HG03060 (cell line): Measurements from ENCODE around the gene LIPT1.
"Not testable (repeated sequence)": the region's sequence is repeated elsewhere in the genome, so short reads cannot be mapped to it uniquely, and the experiment has no call there.

Experiments used
- ATAC-seq: cut with Tn5 transposase; IDR thresholded peaks from one replicate; pipeline ENCODE4 v1.9.1; 2021; ENCODE audit warnings: low read depth, moderate number of reproducible peaks; ENCODE audit not compliant: unreplicated experiment

The LIPT1 gene

DNA sequence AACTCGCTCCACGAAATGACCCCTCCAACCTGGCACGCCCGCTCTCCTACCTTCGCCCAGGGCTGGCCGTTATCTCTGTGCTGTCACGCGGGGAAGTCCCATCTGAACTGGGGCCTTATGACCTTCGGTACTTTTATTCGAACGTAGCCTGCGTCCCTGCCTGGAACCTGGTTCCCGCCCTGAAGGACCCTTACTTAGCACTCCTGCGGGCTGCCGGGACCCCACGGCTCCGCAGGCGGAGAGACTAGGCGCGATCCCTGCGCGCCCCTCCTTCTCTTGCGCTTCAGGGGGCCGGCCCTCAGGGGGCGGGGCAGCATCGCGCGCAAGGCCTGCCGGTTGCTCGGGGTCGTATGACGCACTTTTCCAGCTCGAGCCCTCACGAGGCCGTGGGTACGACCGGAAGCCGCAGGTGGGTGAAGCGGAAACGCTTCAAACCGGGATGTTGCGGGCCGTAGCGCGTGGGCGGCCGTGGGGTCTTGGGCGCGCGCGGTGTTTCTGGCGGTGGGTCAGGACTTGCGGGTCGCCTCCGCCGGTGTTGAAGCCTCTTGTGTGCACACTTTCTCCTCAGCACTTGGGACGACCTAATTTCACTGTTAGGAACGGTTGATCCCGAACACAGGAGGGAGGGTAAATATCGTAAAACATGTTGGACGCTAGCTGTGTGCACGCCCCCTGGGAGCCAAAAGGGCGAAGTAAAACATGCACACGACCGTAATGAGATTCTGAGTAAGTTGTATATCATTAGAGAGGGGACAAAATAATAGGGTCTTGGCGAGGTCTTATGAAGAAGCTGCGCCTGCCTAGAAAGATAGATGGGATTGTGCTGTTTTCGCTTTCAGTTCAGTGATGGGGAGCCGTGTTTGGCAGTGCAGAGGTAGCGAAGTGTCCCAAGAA is at the start of gene LIPT1, which contains the start of gene TSGA10:
Gene LIPT1, plus strand, starts transcription at position 325 of the 894 bp plus-strand sequence. CDS start 6,991 bp downstream, outside the sequence.
Gene TSGA10, minus strand, starts transcription at position 300 of the 894 bp plus-strand sequence. CDS start 45,503 bp downstream, outside the sequence.
- peak; percentile 78 for ATAC-seq

DNA sequence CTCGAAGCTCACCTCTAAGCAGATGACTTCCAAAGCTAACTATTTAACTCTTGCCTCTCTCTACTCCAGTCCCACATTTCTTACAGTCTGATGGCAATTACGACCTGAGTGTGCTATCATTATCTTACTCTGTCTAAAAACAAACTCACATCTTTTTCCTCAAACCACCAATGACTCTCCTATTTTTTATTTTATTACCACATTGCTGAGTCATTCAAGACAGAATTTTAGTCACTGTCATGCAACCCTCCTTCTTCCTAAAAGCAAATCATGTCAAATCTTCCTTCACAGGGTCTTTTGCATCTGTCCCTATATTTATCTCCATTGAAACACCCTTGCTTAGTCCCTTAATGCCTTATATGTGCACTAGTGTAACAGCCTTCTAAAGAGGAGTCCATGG is 47.9 kb upstream of the LIPT1 start:
- no peak for ATAC-seq

DNA sequence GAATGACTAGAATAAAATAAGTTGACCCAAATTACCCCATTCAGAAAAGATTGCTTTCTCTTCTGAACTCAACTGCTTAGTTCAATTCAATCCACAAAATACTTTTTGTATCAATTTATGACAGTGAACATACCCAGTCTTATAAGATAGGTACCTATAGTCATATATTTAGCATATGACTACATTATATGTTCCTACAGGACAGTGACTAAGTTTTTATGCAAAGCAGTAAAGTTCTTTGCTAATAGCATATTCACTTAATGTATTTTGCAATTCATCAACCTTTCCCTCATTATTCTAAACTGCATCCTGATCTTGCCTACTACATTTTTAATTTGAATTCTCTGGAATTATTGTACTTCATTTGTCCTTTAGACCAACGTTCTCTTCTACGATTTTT is 43.5 kb upstream of the LIPT1 start:
- no peak for ATAC-seq

DNA sequence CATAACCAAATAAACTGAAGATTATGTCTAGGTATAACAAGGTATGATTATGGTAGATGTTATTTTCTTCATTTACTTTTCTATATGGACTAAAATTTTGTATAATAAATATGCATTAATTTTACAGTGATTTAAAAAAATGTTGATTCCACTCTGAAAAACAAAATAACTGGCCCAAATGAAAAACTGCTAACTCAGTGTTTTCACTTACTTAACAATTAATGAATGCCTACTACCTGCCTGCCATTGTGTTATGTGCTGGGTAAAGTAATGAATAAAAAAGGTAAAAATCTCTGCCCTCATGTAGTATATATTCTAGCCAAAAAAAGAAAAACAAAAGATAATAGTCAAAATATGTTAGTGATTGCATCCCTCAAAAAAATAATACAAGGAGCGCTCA is 42.8 kb upstream of the LIPT1 start:
- ATAC-seq = no peak

DNA sequence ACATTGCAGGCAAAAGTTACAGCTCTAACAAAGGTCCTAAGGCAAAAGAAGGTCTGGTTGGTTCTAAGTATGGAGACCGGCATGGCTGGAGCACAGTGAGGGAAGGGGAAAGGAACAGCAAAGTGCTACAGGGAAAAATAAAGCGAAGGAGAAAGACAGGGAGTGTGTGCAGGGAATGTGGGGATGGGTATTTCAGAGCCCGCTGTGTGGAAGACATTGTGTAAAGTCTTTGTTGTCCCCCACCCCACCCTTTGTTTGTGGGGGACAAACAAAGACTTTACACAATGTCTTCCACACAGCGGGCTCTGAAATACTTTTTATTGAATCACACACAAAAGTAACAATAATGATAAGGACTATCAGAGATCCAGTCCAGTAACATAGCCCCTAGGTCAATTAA is 42.1 kb upstream of the LIPT1 start:
- ATAC-seq = no peak

DNA sequence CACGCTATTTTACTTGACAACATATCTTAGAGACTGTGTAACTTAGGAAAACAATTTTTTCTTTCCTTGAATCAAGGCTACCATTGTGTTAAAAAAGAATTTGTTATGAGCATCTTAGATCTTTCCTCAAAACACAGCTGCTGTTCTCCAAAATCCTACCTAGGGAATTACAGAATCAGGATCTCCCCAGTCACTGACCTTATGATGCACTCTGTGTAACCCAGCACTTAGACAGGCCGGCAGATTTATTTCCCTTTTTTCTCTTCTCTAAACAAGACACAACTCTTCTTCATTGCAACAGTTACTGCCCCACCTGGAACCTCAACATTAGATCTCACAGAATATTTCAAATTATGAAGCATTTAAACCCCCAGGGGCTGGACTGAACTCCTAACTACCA is 26.8 kb upstream of the LIPT1 start:
- no peak for ATAC-seq

DNA sequence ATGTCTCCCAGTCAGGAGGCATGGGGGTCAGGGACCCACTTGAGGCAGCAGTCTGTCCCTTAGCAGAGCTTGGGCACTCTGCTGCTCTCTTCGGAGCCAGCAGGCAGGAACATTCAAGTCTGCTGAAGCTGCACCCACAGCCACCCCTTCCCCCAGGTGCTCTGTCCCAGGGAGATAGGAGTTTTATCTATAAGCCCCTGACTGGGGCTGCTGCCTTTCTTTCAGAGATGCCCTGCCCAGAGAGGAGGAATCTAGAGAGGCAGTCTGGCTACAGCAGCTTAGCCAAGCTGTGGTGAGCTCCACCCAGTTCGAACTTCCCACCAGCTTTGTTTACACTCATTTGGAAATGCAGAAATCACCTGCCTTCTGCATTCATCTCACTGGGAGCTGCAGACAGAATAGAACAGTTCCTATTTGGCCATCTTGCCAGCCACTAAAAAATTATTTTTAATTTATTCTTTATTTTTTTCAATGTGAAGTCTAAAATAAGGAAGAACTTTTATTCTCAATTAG is 19.7 kb upstream of the LIPT1 start:
- ATAC-seq = not testable (repeated sequence)

DNA sequence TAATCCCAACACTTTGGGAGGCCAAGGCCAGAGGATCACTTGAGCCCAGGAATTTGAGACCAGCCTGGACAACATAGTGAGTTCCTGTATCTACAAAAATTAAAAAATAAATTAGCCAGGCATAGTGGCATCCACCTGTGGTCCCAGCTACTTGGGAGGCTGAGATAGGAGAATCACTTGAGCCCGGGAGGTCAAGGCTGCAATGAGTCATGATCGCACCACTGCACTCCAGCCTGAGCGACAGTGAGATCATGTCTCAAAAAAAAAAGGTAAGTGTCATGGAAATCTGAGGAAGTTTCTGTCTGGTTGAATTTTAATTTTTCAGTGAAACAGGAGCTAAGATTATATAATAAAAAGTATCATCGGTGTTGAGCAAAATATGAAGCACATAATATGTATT is 15.8 kb upstream of the LIPT1 start:
- no peak for ATAC-seq

DNA sequence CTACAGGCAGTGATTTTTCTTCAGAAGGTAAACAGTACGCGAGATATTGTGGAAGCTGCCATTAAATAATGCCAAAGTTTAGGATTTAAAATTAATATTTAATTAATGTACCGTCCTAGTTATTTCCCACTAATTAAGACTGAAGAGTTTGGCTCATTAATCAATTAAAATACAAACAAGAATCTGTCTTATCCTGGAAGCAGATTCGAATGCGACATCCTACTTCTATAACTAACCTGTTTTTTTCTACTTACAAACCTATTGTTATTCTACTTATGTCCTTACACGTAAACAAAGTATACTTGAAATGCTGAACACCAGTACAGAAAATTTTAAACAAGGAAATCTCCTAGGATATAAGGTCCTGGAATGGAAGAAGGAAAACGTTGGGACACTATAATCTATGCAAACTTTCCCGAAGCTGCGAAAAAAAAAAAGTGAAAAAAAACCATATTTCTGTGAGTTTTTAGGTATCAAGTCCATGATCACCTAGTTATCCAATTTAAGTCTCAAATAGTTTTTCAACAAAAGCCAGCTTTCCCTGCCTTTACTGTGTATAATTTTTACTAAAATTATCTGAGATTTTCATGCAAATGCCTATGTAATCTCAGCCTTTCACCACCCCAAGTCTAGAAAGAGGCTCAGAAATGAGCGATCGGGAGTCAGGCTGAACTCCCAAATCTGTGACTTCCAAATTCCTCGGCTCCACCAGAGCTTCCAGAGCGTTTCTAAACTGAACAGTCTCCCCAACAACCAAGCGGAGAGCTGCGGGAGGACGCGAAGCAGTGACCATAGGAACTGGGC is 14.5 kb upstream of the LIPT1 start:
- ATAC-seq = no peak

DNA sequence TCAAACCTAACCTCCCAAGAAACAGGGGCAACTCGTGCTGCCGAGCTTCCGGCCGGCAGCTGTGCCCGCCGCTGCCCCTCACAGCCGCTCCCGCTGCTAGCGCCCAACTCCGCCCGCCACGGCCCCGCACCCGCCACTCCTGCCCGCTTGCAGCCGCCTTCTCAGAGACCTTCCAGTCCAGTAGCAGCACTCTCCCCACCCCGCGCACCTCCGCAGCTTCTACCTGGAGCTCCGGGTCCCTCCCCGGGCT is 14.0 kb upstream of the LIPT1 start:
- ATAC-seq = peak; percentile 10

DNA sequence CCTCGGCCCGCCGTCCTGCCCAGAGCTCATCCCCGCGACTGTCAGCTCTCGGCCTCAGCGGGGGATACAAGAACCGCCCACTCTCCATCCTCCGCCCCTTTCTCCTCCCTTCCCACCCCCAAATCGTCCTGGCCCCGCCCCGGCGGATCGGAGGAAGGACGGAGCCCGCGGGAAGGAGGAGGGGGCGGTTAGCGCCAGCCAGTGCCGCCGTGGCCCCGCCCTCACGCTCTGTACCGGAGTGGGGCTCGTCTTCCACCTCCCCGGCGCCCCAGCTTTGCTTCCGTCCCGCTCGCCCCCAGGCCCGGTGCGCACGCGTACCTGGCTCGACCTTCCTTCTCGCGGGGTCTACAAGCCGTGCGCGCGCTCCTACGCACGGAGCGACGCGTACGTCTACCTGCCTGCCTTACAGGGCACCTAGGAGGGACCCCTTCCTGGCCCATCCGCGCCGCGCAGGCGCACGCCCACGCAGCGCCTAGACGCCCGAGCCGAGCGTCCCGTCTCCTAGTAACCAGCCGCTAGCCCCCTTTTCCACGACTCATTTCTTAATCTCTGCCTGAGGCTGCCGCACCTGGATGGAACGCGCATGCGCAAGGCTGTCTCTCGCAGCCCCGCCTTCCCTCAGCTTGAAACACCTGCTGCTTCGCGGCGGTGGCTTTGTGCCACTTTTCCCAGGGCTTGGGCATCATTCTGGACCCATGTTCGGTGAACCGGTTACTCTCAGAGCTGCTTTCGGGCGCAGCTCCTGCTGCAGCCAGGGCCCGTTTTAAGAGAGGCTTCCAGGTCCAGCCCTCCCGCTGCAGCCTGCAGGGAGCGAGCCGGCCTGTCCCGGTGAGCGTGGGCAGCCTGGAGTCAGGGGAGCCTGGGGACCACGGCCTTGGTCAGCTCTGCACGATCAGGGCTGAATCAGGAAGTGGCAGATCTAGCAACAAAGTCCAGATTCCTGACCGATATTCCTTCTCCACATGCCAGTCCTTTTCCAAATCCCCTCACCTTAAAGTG is 13.4 kb upstream of the LIPT1 start, which contains the start of gene C2orf15:
Gene C2orf15, plus strand, starts transcription at position 598 of the 999 bp plus-strand sequence. CDS start 8,852 bp downstream, outside the sequence.
- ATAC-seq = peak; percentile 70

DNA sequence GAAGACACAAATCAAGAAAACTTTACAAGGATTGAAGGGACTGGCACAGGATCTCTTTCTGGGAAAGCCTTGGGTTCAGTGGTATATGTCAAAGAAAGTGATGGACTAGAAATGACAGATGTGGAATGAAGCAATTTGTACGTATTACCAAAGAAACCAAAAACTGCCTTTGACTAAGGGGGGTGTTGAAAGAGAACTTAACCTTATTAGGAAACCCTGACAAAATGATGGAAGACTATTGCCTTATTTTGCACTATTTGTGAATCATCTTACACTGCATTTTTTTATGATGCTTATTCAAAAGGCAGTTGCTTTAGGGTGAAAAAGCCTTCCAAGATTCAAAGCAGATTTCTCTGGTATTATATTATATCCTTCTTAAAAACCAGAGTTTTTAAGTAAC is 4.1 kb upstream of the LIPT1 start:
- ATAC-seq = no peak

DNA sequence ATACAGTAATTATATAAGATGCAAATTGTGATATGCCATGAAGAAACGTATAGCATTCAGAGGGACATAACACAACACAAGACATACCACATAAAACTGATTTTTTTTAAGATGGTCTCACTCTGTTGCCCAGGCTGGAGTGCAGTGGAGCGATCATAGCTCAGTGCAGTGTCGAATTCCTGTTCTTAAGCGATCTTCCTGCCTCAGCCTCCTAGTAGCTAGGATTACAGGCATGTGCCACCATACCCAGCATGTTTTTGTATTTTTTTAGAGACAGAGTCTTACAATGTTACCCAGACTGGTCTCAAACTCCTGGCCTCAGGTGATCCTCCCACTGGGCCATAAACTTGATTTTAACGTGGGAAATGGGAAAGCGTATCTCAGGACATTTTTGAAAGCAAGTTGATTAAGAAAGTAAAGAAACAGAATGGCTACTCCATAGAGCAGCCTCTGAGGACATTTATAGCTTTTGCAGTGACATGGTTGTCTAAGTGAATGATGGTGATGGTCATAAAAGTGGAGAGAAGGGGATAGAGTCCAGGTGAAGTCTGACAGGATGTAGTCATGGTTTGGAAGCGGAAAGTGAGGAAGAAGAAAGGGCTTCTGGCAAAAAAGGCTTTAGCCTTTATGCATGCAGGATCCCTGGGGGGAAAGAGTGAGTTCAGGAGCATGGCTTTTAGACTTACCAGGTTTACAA is 2.4 kb upstream of the LIPT1 start:
- no peak for ATAC-seq

DNA sequence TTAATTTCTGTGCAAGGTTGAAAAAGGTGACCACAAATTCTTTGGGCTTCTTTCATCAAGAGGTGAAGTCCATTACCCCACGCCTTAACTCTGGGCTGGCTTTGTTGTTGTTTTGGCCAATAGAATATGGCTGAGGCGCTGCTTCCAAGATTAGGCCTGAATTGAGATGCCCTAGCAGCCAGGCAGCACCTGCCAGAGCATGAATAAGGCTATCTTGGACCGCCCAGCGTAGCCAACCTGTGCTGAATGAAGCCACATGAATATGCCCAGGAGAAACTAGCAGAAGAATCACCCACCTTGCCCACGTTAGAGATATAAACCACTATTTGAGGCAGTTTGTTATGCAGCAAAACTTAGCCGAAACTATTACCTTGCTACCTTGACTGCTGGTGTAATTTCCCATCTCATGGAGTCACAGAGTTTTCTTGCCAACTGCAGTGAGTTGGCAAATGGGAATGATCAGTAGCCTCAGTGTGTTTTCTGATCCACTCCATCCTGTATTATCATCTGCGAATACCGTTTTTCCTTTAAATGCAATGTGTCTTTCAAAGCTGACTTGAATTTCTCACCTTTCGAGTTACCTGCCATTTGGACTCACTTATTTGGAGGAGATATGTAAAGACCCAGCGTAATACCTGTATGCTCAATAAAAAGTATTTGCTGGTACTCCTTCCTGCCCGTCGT is 704 bp upstream of the LIPT1 start:
- no peak for ATAC-seq

DNA sequence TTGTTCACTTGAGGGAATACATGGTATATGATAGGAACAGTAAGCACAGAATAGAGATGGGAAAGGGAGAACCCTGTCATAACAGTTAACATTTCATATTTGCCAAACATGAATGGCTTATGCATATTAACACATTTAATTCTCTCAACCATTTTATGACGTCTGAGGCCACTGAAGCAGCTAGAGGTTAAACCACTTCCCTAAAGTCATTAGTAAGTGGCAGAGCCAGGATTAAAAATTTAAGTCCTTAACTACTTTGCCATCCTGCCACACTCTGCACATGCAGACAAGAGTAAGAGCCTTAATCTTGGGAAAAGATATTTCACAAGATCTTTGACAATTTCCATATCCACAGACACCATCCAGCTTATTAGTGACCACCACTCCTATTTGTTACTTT is 2.1 kb downstream of the LIPT1 start:
- ATAC-seq = no peak

DNA sequence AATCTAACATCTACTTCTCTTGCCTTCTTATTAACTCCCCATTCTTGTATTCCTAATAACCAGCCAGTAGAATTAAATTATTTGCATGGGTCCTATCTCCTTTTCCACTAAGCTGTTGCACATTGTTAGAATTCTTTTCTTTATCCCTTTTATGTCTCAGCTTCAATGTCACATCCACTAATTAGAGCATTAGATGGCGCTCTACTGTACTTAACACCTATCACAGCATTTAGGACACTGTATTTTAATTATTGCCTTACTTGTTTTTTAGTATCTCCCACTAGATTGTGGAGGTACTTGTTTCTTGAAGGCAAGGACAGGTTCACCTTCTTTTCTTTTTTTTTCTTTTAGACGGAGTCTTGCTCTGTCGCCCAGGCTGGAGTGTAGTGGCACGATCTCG is 3.8 kb downstream of the LIPT1 start:
- ATAC-seq = no peak

DNA sequence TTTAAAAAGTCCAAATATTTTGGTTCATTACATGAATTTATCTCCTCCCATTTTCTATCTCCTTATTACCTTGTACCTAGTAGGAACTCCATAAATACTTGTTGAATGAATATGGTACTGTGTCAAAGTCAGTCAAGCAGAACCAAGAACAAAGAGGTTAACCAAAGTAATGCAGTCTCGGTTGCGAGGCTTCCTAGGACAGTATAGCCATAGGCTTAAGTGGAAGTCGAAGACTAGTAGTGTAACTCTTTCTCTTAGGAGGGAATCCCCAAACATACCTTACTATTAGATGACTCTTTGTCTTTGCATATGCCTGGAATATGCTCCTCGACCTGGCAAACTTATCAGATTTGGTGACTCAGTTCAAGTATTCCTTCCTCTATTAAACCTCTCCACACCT is 4.8 kb downstream of the LIPT1 start:
- ATAC-seq = no peak

DNA sequence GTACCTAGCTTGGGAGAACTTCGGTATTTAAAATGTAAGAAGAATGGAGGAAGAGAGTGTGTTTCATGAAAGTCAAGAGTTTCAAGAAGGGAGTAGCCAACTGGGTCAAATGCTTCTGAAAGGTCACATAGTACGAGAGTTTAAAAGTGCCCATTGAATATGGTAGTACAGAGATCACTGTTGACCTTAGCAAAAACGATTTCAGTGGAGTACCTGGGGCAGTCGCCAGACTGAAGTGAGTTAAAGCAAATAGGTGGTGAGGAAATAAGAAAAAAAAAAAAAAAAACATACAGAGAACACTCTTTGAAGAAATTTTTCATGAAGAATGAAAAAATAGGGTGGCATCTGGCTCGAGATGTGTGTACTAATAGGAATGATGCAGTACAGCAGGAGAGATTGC is 11.5 kb downstream of the LIPT1 start:
- ATAC-seq = no peak

DNA sequence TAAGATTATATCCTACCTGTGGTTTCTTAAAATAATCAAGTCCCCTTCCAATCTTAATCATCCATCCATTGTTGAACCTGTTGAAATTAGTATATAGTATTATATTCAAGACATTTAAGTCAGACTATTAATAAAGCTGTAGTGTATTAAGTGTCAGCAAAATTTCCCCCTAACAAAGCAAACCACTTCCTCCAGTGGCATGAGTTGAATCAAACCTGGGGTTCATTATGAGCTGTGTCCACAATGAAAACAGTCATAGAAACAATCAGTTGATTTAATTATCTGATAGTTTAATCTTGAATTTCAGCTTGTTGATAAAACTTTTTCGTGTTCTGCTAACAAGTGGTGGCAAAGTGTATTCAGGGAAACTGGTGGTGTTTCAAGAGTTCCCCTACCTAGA is 14.8 kb downstream of the LIPT1 start:
- ATAC-seq = no peak
